HFFc6 (cell line): ENCODE data around the gene ZNF211. TPM values are rescaled to one million over a fixed set of nuclear protein-coding genes. Genes with fewer than 3 reads are reported as not detected.

Source experiments
- DNase-seq: peaks from one replicate; pipeline ENCODE4 v3.0.0-alpha.2; 2018
- H3K27ac Mint-ChIP-seq: 2 replicates; pipeline ENCODE4 v1.8.0; 2020; ENCODE audit warnings: mild to moderate bottlenecking, mixed read lengths
- H3K27me3 Mint-ChIP-seq: 2 replicates; pipeline ENCODE4 v1.8.0; 2021; ENCODE audit warnings: mild to moderate bottlenecking, moderate library complexity, mixed read lengths; ENCODE audit not compliant: insufficient read depth
- H3K36me3 Mint-ChIP-seq: 2 replicates; pipeline ENCODE4 v1.8.0; 2021; ENCODE audit warnings: low read depth, mixed read lengths
- H3K4me1 Mint-ChIP-seq: 2 replicates; pipeline ENCODE4 v1.8.0; 2020; ENCODE audit warnings: low read depth, mixed read lengths
- H3K4me3 Mint-ChIP-seq: 2 replicates; pipeline ENCODE4 v1.8.0; 2020; ENCODE audit warnings: mild to moderate bottlenecking, moderate library complexity, mixed read lengths
- H3K9me3 Mint-ChIP-seq: 2 replicates; pipeline ENCODE4 v1.8.0; 2020; ENCODE audit warnings: mild to moderate bottlenecking, mixed read lengths
- CTCF ChIP-seq: fragments of 200-600 bp; sonication (generic); IDR thresholded peaks from 2 replicates; pipeline ENCODE4 v1.5.0; 2021; ENCODE audit warnings: antibody characterized with exemption, mild to moderate bottlenecking
- total RNA-seq, 6 experiments: library from RNA; stranded (reverse); fragmentation: NEBNext Ultra II Directional; extraction: Animal tissue kit (Norgen Biotek cat#: 25700); gene quantifications; 2 replicates in 1 of 6; 3 replicates in 5 of 6; pipeline ENCODE4 v1.2.3, GENCODE V29; 2021

ZNF211 gene
- total RNA-seq, 6 experiments from 2014 or later, result 5.8 to 8.1 (median 6.7) TPM

- Mint-ChIP-seq H3K9me3 (peaks cover 76% of the 10 kb centered on the region), H3K4me3 (no peak overlapping the region), H3K36me3 (peaks cover 77% of the 10 kb centered on the region), H3K27me3 (peaks cover 2% of the 10 kb centered on the region), H3K27ac (no peak overlapping the region), H3K4me1 (no peaks in the 10 kb centered on the region)
- DNase-seq, result no peak
- TF ChIP-seq CTCF, result no peak
These were observed 9.9 kb upstream of the ZNF211 start for GRCh38 chr19:57623091-57623490.

- Mint-ChIP-seq H3K27me3 (no peaks in the 10 kb centered on the region), H3K36me3 (peaks cover 76% of the 10 kb centered on the region), H3K4me3 (peak overlapping the region; percentile 96), H3K27ac (peak overlapping the region; percentile 75), H3K4me1 (peaks cover 21% of the 10 kb centered on the region), H3K9me3 (peaks cover 37% of the 10 kb centered on the region)
- TF ChIP-seq CTCF, result no peak
- DNase-seq, result no peak
These were observed 814 bp downstream of the ZNF211 start for GRCh38 chr19:57633832-57634131.

GRCh38 chr19:57637379-57637778 lies 4.4 kb downstream of the ZNF211 start:
- Mint-ChIP-seq H3K27ac (no peak overlapping the region), H3K9me3 (peaks cover 65% of the 10 kb centered on the region), H3K4me3 (no peak overlapping the region), H3K36me3 (peaks cover 88% of the 10 kb centered on the region), H3K27me3 (no peaks in the 10 kb centered on the region), H3K4me1 (peaks cover 21% of the 10 kb centered on the region)
- no peak for TF ChIP-seq CTCF
- DNase-seq, result no peak

- Mint-ChIP-seq H3K36me3 (peaks cover 74% of the 10 kb centered on the region), H3K4me1 (no peaks in the 10 kb centered on the region), H3K4me3 (no peak overlapping the region), H3K27ac (no peak overlapping the region), H3K27me3 (no peaks in the 10 kb centered on the region), H3K9me3 (peaks cover 57% of the 10 kb centered on the region)
- no peak for TF ChIP-seq CTCF
- DNase-seq, result no peak
These were observed 8.8 kb downstream of the ZNF211 start for GRCh38 chr19:57641715-57642234.

GRCh38 chr19:57642396-57643046 lies 9.6 kb downstream of the ZNF211 start:
- Mint-ChIP-seq H3K9me3 (peaks cover 49% of the 10 kb centered on the region), H3K36me3 (peaks cover 67% of the 10 kb centered on the region), H3K27me3 (no peaks in the 10 kb centered on the region), H3K27ac (no peak overlapping the region), H3K4me1 (no peaks in the 10 kb centered on the region), H3K4me3 (no peak overlapping the region)
- DNase-seq, result no peak
- TF ChIP-seq CTCF, result no peak
